GM23338 (cell line): ENCODE measurements around the gene PCGF3. TPM values are rescaled to one million over a fixed set of nuclear protein-coding genes. Genes with fewer than 3 reads are reported as not detected.

Experiments used
- ATAC-seq: fragments of 200-7000 bp; cut with Tn5 transposase; 3 replicates; pipeline ENCODE4 v1.9.1; 2020
- DNase-seq: peaks from one replicate; pipeline ENCODE4 v3.0.0-alpha.2; 2015; ENCODE audit warnings: low spot score
- H2AFZ ChIP-seq: fragments of 200-600 bp; sonication (generic); 2 replicates; pipeline ENCODE4 v1.8.0; 2016; ENCODE audit warnings: antibody characterized with exemption, mild to moderate bottlenecking, moderate library complexity
- H3F3A ChIP-seq: fragments of 200-600 bp; sonication (generic); replicated peaks from 2 replicates; pipeline ENCODE4 v1.8.0; 2017; ENCODE audit warnings: antibody characterized with exemption, mixed run types, low read depth
- H3K27ac ChIP-seq: fragments of 200-600 bp; sonication (generic); 2 replicates; pipeline ENCODE4 v1.6.1; 2016; ENCODE audit warnings: low read depth
- H3K27me3 ChIP-seq: fragments of 200-600 bp; sonication (generic); 2 replicates; pipeline ENCODE4 v1.8.0; 2016; ENCODE audit warnings: mild to moderate bottlenecking, mixed run types, moderate library complexity; ENCODE audit not compliant: insufficient read depth
- H3K36me3 ChIP-seq: fragments of 200-600 bp; sonication (generic); 2 replicates; pipeline ENCODE4 v1.8.0; 2016; ENCODE audit warnings: mild to moderate bottlenecking; ENCODE audit not compliant: insufficient read depth
- H3K4me1 ChIP-seq: fragments of 200-600 bp; sonication (generic); 2 replicates; pipeline ENCODE4 v1.8.0; 2016; ENCODE audit warnings: mild to moderate bottlenecking, moderate library complexity; ENCODE audit not compliant: insufficient read depth
- H3K4me2 ChIP-seq: fragments of 200-600 bp; sonication (generic); 2 replicates; pipeline ENCODE4 v1.7.1; 2017; ENCODE audit warnings: mixed run types
- H3K4me3 ChIP-seq: fragments of 200-600 bp; sonication (generic); 2 replicates; pipeline ENCODE4 v1.6.1; 2016; ENCODE audit warnings: mixed run types
- H3K79me2 ChIP-seq: fragments of 200-600 bp; sonication (generic); replicated peaks from 2 replicates; pipeline ENCODE4 v1.8.0; 2017; ENCODE audit warnings: mild to moderate bottlenecking; ENCODE audit not compliant: insufficient read depth
- H3K9me2 ChIP-seq: fragments of 200-600 bp; sonication (generic); 2 replicates; pipeline ENCODE4 v1.8.0; 2017; ENCODE audit not compliant: insufficient read depth
- H4K20me1 ChIP-seq: fragments of 200-600 bp; sonication (generic); replicated peaks from 2 replicates; pipeline ENCODE4 v1.8.0; 2017; ENCODE audit warnings: mild to moderate bottlenecking; ENCODE audit not compliant: insufficient read depth
- H3K27ac Mint-ChIP-seq: 2 replicates; pipeline ENCODE4 v1.8.0; 2020; ENCODE audit warnings: inconsistent platforms, mild to moderate bottlenecking, moderate library complexity, mixed read lengths
- H3K27me3 Mint-ChIP-seq: 3 replicates; pipeline ENCODE4 v1.8.0; 2022; ENCODE audit warnings: low read depth, mild to moderate bottlenecking, moderate library complexity, mixed read lengths, inconsistent platforms; ENCODE audit not compliant: insufficient read depth, poor library complexity
- H3K36me3 Mint-ChIP-seq: 3 replicates; pipeline ENCODE4 v1.8.0; 2021; ENCODE audit warnings: low read depth, mild to moderate bottlenecking, inconsistent platforms, moderate library complexity, mixed read lengths
- H3K4me1 Mint-ChIP-seq: 3 replicates; pipeline ENCODE4 v1.8.0; 2020; ENCODE audit warnings: mild to moderate bottlenecking, inconsistent platforms, mixed read lengths
- H3K4me3 Mint-ChIP-seq: 3 replicates; pipeline ENCODE4 v1.8.0; 2021; ENCODE audit warnings: moderate library complexity, mild to moderate bottlenecking, inconsistent platforms, mixed read lengths
- H3K9me3 Mint-ChIP-seq: 3 replicates; pipeline ENCODE4 v1.8.0; 2020; ENCODE audit warnings: moderate library complexity, mild to moderate bottlenecking, inconsistent platforms, mixed read lengths
- CREB1 ChIP-seq: fragments of 250-450 bp; sonication (Bioruptor Pico); IDR thresholded peaks from 2 replicates; pipeline ENCODE4 v1.5.0; 2020; ENCODE audit warnings: low read depth, mild to moderate bottlenecking, moderate library complexity
- CTCF ChIP-seq, 2 experiments: fragments of 200-600 bp in 1 of 2; sonication (generic) in 1 of 2; conservative IDR thresholded peaks; 2 replicates each; pipeline versions ENCODE4 v1.5.1 to v1.6.1; 2016 to 2017; ENCODE audit warnings: antibody characterized with exemption in 2 of 2, low read depth in 2 of 2, mild to moderate bottlenecking in 2 of 2, moderate library complexity in 1 of 2
- ETS1 ChIP-seq: IDR thresholded peaks from 2 replicates; pipeline ENCODE4 v1.6.1; 2016; ENCODE audit warnings: antibody characterized with exemption
- EZH2phosphoT487 ChIP-seq: fragments of 200-600 bp; sonication (generic); IDR thresholded peaks from one replicate; pipeline ENCODE4 v1.8.1; 2018; ENCODE audit warnings: antibody characterized with exemption; ENCODE audit not compliant: unreplicated experiment
- JUNB ChIP-seq: IDR thresholded peaks from one replicate; pipeline ENCODE4 v1.6.1; 2016; ENCODE audit warnings: antibody characterized with exemption; ENCODE audit not compliant: unreplicated experiment
- POLR2AphosphoS5 ChIP-seq: IDR thresholded peaks from 2 replicates; pipeline ENCODE4 v1.6.1; 2016; ENCODE audit warnings: antibody characterized with exemption, low read depth
- STAT1 ChIP-seq: IDR thresholded peaks from one replicate; pipeline ENCODE4 v1.6.1; 2016; ENCODE audit warnings: antibody characterized with exemption; ENCODE audit not compliant: unreplicated experiment
- ZNF114 ChIP-seq: fragments of 250-450 bp; sonication (Bioruptor Pico); IDR thresholded peaks from 2 replicates; pipeline ENCODE4 v1.5.0; 2020; ENCODE audit warnings: mild to moderate bottlenecking, moderate library complexity
- ZNF331 ChIP-seq: fragments of 250-450 bp; sonication (Bioruptor Pico); IDR thresholded peaks from 2 replicates; pipeline ENCODE4 v1.5.0; 2020; ENCODE audit warnings: low read depth, mild to moderate bottlenecking, moderate library complexity
- polyA plus RNA-seq: library from polyadenylated mRNA; unstranded; fragments of >200 nt; fragmentation: Nextera tagmentation; extraction: Ambion mirVana; gene quantifications from 2 replicates; pipeline ENCODE4 v1.2.1, GENCODE V29; 2016
- total RNA-seq: library from RNA; depleted of rRNA; stranded (reverse); fragments of >200 nt; shearing (Covaris generic); gene quantifications from 2 replicates; pipeline ENCODE4 v1.2.3, GENCODE V29; 2014

Gene PCGF3
- total and polyA plus RNA-seq, 2 experiments from 2014 or later = 33.1 to 49.0 TPM

GRCh38 chr4:788636-789297 lies 83.1 kb downstream of the PCGF3 start (continued):
- TF ChIP-seq ETS1 (no peak), POLR2AphosphoS5 (no peak), CREB1 (CRISPR knock-in tag) (no peak), JUNB (no peak), ZNF114 (CRISPR knock-in tag) (no peak), CTCF (conservative IDR thresholded peaks at IDR 0.05; ENCODE audit: low read depth in 2 of 2) (no peak), EZH2phosphoT487 (no peak), ZNF331 (CRISPR knock-in tag) (no peak), STAT1 (no peak)

GRCh38 chr4:789571-790465 lies 84.2 kb downstream of the PCGF3 start:
- DNase-seq = no peak
- Mint-ChIP-seq H3K27ac (no peak overlapping the region), H3K4me3 (no peak overlapping the region), H3K27me3 (peaks cover 59% of the 10 kb centered on the region), H3K9me3 (no peaks in the 10 kb centered on the region; the same call in 2 of the 3 replicates), H3K36me3 (no peaks in the 10 kb centered on the region; the same call in 2 of the 3 replicates), H3K4me1 (peaks cover 33% of the 10 kb centered on the region)
- no peaks in the 10 kb centered on the region for H3K79me2 ChIP-seq
- H3K4me1 ChIP-seq = peaks cover 27% of the 10 kb centered on the region
- no peaks in the 10 kb centered on the region for H4K20me1 ChIP-seq
- TF ChIP-seq JUNB = no peak
- no peak for TF ChIP-seq CREB1 (CRISPR knock-in tag)
- H3K9me2 ChIP-seq = no peaks in the 10 kb centered on the region
- no peaks in the 10 kb centered on the region for H3K36me3 ChIP-seq
- no peak overlapping the region for H2AFZ ChIP-seq
- no peak for ATAC-seq
- H3K27ac ChIP-seq = no peak overlapping the region
- no peak overlapping the region for H3K4me2 ChIP-seq
- peaks cover 63% of the 10 kb centered on the region for H3K27me3 ChIP-seq
- no peak overlapping the region for H3K4me3 ChIP-seq
- H3F3A ChIP-seq = peaks cover 9% of the 10 kb centered on the region; the same call in 1 of the 2 replicates
